Caco-2 (cell line): Measurements from ENCODE around the gene JPT2. TPM values are rescaled to one million over a fixed set of nuclear protein-coding genes. Genes with fewer than 3 reads are reported as not detected.

Experiments
- BruUV-seq: library from RNA; stranded (reverse); fragments of 400-500 nt; replicated peaks from 2 replicates; lab custom pipeline; 2021; lab: Mats Ljungman, UMichigan
- CTCF ChIA-PET: fragments of 300-600 bp; sonication (Branson Sonifier 250); formaldehyde crosslinking; loops from one replicate; lab custom pipeline; 2022; ENCODE audit warnings: antibody characterized with exemption; lab: Charles Lee
- POLR2A ChIA-PET: fragments of 300-600 bp; sonication (Branson Sonifier 250); formaldehyde crosslinking; loops from one replicate; lab custom pipeline; 2022; ENCODE audit warnings: antibody characterized with exemption; lab: Charles Lee
- DNase-seq, 2 experiments: peaks; one replicate each; pipeline versions ENCODE4 v3.0.0 to v3.0.0-alpha.2; 2020 to 2022
- H3K27me3 ChIP-seq: replicated peaks from 2 replicates; pipeline ENCODE4 v1.6.0; 2011; ENCODE audit warnings: low read length; ENCODE audit not compliant: control insufficient read depth, insufficient read depth
- H3K36me3 ChIP-seq: 2 replicates; pipeline ENCODE4 v1.5.1; 2011; ENCODE audit warnings: low read length; ENCODE audit not compliant: control insufficient read depth, insufficient read depth
- H3K4me1 ChIP-seq: fragments of 250-450 bp; sonication (Bioruptor Pico); 2 replicates; pipeline ENCODE4 v1.5.1; 2020; ENCODE audit warnings: mild to moderate bottlenecking
- H3K4me3 ChIP-seq: 2 replicates; pipeline ENCODE4 v1.5.1; 2011; ENCODE audit warnings: low read depth, mild to moderate bottlenecking, control low read depth, low read length
- H3K9me3 ChIP-seq: fragments of 250-450 bp; sonication (Bioruptor Pico); 2 replicates; pipeline ENCODE4 v1.5.1; 2020; ENCODE audit warnings: mild to moderate bottlenecking, moderate library complexity
- H3K27ac Mint-ChIP-seq: one replicate; pipeline ENCODE4 v1.8.0; 2022; ENCODE audit warnings: mixed read lengths; ENCODE audit not compliant: unreplicated experiment
- H3K27me3 Mint-ChIP-seq: one replicate; pipeline ENCODE4 v1.8.0; 2022; ENCODE audit warnings: mixed read lengths; ENCODE audit not compliant: insufficient read depth, unreplicated experiment
- H3K36me3 Mint-ChIP-seq: one replicate; pipeline ENCODE4 v1.8.0; 2022; ENCODE audit warnings: mild to moderate bottlenecking, mixed read lengths; ENCODE audit not compliant: insufficient read depth, unreplicated experiment
- H3K4me1 Mint-ChIP-seq: one replicate; pipeline ENCODE4 v1.8.0; 2022; ENCODE audit warnings: low read depth, mixed read lengths; ENCODE audit not compliant: unreplicated experiment
- H3K4me3 Mint-ChIP-seq: one replicate; pipeline ENCODE4 v1.8.0; 2022; ENCODE audit warnings: mild to moderate bottlenecking, moderate library complexity, mixed read lengths; ENCODE audit not compliant: unreplicated experiment
- H3K9me3 Mint-ChIP-seq: one replicate; pipeline ENCODE4 v1.8.0; 2022; ENCODE audit warnings: mixed read lengths; ENCODE audit not compliant: unreplicated experiment
- intact Hi-C: fragments of 100-400 bp; cut with micrococcal nuclease; formaldehyde crosslinking; loops from one replicate; pipeline ENCODE4 v1.10.0; 2022; ENCODE audit not compliant: unreplicated experiment
- total RNA-seq: library from RNA; stranded (reverse); gene quantifications from 2 replicates; pipeline ENCODE4 v1.2.3, GENCODE V29; 2022
- TF ChIP-seq, protein P1 (sequence below), 2 experiments: fragments of 200-600 bp in 1 of 2; IDR thresholded peaks; 1 replicate in 1 of 2; 2 replicates in 1 of 2; pipeline versions ENCODE4 v1.5.1 to v1.8.0; 2011 to 2022; ENCODE audit warnings: antibody characterized with exemption in 1 of 2, control low read depth in 1 of 2, inconsistent platforms in 1 of 2, low read depth in 1 of 2, low read length in 1 of 2, mild to moderate bottlenecking in 1 of 2, moderate library complexity in 1 of 2; ENCODE audit not compliant: insufficient read depth in 1 of 2, severe bottlenecking in 1 of 2, unreplicated experiment in 1 of 2

JPT2 gene
- total RNA-seq, 1 experiment from 2014 or later, result 178 TPM

DNA sequence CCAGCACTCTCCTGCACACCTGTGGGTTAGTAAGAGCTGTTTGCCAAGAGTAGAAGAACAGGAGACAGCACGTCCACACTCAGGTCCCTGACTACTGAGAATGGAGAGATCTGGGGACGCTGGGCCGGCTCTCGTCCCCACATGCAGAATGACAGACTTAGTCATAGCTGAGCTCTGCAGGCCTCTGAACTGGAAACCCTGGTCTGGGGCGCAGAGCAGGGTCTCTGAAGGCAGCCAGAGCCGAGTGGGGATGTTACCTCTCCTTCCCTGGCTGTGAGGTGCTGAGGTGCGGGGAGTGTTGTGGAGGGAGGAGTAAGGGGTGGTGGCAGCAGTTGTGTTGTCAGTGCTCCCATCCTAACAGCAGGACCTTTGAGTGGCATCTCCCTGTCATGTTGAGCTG lies 7.2 kb upstream of the JPT2 start:
- no peaks in the 10 kb centered on the region; the same call in 1 of the 2 replicates for H3K36me3 ChIP-seq
- POLR2A ChIA-PET, result interaction anchor here (0.5 kb wide), 1 partner anchor 328 kb away, joined by 3 read pairs; no protein-coding TSS in a partner anchor
- TF ChIP-seq, protein P1, sequence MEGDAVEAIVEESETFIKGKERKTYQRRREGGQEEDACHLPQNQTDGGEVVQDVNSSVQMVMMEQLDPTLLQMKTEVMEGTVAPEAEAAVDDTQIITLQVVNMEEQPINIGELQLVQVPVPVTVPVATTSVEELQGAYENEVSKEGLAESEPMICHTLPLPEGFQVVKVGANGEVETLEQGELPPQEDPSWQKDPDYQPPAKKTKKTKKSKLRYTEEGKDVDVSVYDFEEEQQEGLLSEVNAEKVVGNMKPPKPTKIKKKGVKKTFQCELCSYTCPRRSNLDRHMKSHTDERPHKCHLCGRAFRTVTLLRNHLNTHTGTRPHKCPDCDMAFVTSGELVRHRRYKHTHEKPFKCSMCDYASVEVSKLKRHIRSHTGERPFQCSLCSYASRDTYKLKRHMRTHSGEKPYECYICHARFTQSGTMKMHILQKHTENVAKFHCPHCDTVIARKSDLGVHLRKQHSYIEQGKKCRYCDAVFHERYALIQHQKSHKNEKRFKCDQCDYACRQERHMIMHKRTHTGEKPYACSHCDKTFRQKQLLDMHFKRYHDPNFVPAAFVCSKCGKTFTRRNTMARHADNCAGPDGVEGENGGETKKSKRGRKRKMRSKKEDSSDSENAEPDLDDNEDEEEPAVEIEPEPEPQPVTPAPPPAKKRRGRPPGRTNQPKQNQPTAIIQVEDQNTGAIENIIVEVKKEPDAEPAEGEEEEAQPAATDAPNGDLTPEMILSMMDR (IDR thresholded peaks at IDR 0.05; ENCODE audit: insufficient read depth in 1 of 2, low read depth in 1 of 2, low read length in 1 of 2, severe bottlenecking in 1 of 2, unreplicated experiment in 1 of 2), result no peak
- Mint-ChIP-seq H3K36me3 (peaks cover 45% of the 10 kb centered on the region), H3K4me3 (no peak overlapping the region), H3K4me1 (peaks cover 8% of the 10 kb centered on the region), H3K9me3 (no peaks in the 10 kb centered on the region), H3K27ac (no peak overlapping the region), H3K27me3 (no peaks in the 10 kb centered on the region)
- no peak for DNase-seq
- no peaks in the 10 kb centered on the region for H3K27me3 ChIP-seq
- intact Hi-C loops, result loop anchor here (10.0 kb wide), 1 partner anchor 56 kb away; the partner anchor contains the start of genes CRAMP1 and IFT140
- H3K4me3 ChIP-seq, result no peak overlapping the region
- no peaks in the 10 kb centered on the region for H3K9me3 ChIP-seq
- CTCF ChIA-PET, result no interaction called here
- no TSS peak for BruUV-seq
- peaks cover 9% of the 10 kb centered on the region; the same call in 1 of the 2 replicates for H3K4me1 ChIP-seq

DNA sequence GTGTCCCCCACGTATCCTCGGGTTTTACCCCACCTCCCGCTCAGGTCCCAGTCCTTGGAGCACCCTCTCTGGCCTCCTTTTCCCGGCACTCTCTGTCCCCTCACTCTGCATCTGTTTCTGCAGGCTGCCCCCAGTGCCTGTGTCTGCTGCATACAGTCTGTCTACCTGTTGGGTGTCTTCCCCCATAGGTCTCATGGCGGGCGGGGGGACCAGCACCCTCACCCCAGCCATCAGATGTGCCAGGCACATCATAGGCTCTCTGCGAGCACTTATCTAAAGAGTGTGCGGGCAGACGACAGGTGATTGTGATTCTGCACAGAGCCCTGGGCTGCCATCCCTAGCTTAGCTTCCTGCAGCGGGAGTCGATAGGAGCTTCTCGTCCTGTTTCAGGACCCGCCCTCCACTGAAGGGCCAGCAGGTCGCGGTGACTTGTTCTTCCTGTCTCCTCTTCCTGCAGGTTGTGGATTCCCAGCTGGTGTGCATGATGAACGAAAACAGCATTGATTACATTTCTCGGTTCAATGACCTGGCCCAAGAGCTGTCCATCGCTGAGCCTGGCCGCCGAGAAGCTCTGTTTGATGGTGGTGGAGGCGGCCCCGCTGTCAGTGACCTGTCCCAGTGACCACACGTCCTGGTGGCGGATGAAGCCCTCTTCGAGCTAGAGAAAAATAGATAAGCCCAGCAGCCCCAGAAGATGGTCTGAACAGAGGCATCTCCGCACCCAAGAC lies 4.5 kb upstream of the JPT2 start:
- Mint-ChIP-seq H3K36me3 (peaks cover 43% of the 10 kb centered on the region), H3K27ac (no peak overlapping the region), H3K4me1 (peaks cover 8% of the 10 kb centered on the region), H3K9me3 (no peaks in the 10 kb centered on the region), H3K27me3 (no peaks in the 10 kb centered on the region), H3K4me3 (no peak overlapping the region)
- Histone ChIP-seq H3K4me3 (no peak overlapping the region), H3K4me1 (peaks cover 9% of the 10 kb centered on the region; the same call in 1 of the 2 replicates), H3K9me3 (no peaks in the 10 kb centered on the region), H3K27me3 (no peaks in the 10 kb centered on the region), H3K36me3 (no peaks in the 10 kb centered on the region; the same call in 1 of the 2 replicates)
- ChIA-PET POLR2A (no interaction called here), CTCF (no interaction called here)
- no TSS peak for BruUV-seq
- no peak for DNase-seq
- intact Hi-C loops, result loop anchor here (10.0 kb wide), 1 partner anchor 59 kb away; the partner anchor contains the start of genes CRAMP1 and IFT140
- TF ChIP-seq, protein P1 (IDR thresholded peaks at IDR 0.05; ENCODE audit: insufficient read depth in 1 of 2, low read depth in 1 of 2, low read length in 1 of 2, severe bottlenecking in 1 of 2, unreplicated experiment in 1 of 2), result no peak

DNA sequence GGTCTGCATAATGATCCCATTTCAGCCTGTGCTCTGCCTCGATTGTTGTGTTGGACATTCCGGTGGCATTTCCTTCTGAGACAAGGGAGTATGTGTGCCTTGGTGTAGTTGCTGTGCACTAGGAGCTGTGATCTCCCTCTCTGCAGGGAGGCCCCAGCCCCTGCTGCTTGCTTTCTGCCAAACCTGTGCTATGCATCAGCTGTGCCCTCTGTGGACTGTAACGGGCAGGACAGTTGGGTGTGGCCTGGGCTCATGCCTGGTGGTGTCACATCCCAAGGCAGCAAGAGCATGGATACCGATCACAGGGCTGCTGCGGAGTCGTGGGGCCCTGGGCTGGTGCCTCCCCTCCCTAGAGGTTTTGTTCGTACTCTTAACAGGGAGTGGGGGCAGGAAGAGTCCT lies 3.8 kb upstream of the JPT2 start:
- Mint-ChIP-seq H3K4me1 (peaks cover 8% of the 10 kb centered on the region), H3K27me3 (no peaks in the 10 kb centered on the region), H3K9me3 (no peaks in the 10 kb centered on the region), H3K4me3 (no peak overlapping the region), H3K27ac (no peak overlapping the region), H3K36me3 (peaks cover 50% of the 10 kb centered on the region)
- CTCF ChIA-PET, result no interaction called here
- intact Hi-C loops, result loop anchor here (10.0 kb wide), 1 partner anchor 60 kb away; the partner anchor contains the start of genes CRAMP1 and IFT140
- Histone ChIP-seq H3K36me3 (no peaks in the 10 kb centered on the region), H3K4me3 (no peak overlapping the region), H3K9me3 (no peaks in the 10 kb centered on the region), H3K27me3 (no peaks in the 10 kb centered on the region), H3K4me1 (peaks cover 9% of the 10 kb centered on the region; the same call in 1 of the 2 replicates)
- TF ChIP-seq, protein P1 (IDR thresholded peaks at IDR 0.05; ENCODE audit: insufficient read depth in 1 of 2, low read depth in 1 of 2, low read length in 1 of 2, severe bottlenecking in 1 of 2, unreplicated experiment in 1 of 2), result no peak
- POLR2A ChIA-PET, result no interaction called here
- DNase-seq, result no peak
- no TSS peak for BruUV-seq
